HepG2 (cell line): ENCODE results near the gene HCK. TPM values are rescaled to one million over a fixed set of nuclear protein-coding genes. Genes with fewer than 3 reads are reported as not detected.

Experiments
- CBX2 ChIP-seq, 2 experiments: fragments of 200-600 bp in 1 of 2; sonication (generic); formaldehyde crosslinking in 1 of 2; IDR thresholded peaks; 2 replicates each; pipeline versions ENCODE4 v1.7.0 to v1.8.1; 2018 to 2022; ENCODE audit warnings: low read depth in 2 of 2, low read length in 1 of 2, mild to moderate bottlenecking in 1 of 2, missing genetic modification reagents in 1 of 2
- NR1H2 ChIP-seq: sonication (generic); formaldehyde crosslinking; IDR thresholded peaks from 2 replicates; pipeline ENCODE4 v1.8.1; 2022; ENCODE audit warnings: low read depth, missing genetic modification reagents, borderline replicate concordance
- SRF ChIP-seq: IDR thresholded peaks from 2 replicates; pipeline ENCODE4 v1.6.1; 2011; ENCODE audit warnings: mild to moderate bottlenecking, low read depth, low read length, moderate library complexity
- SRY ChIP-seq: sonication (generic); formaldehyde crosslinking; IDR thresholded peaks from 2 replicates; pipeline ENCODE4 v1.8.0; 2022; ENCODE audit warnings: mild to moderate bottlenecking, missing genetic modification reagents
- ZKSCAN1 ChIP-seq: fragments of 150-350 bp; IDR thresholded peaks from 2 replicates; pipeline ENCODE4 v1.6.1; 2014; ENCODE audit warnings: low read length
- ZNF484 ChIP-seq: sonication (generic); formaldehyde crosslinking; IDR thresholded peaks from 2 replicates; pipeline ENCODE4 v1.5.1; 2020; ENCODE audit warnings: mild to moderate bottlenecking, low read depth, missing genetic modification reagents, borderline replicate concordance
- ZNF614 ChIP-seq: IDR thresholded peaks from 2 replicates; pipeline ENCODE4 v1.6.1; 2018; ENCODE audit warnings: missing biosample characterization, missing genetic modification reagents, inconsistent platforms, borderline replicate concordance
- ZNF660 ChIP-seq: sonication (generic); formaldehyde crosslinking; IDR thresholded peaks from 2 replicates; pipeline ENCODE4 v1.5.1; 2020; ENCODE audit warnings: mild to moderate bottlenecking, low read depth, missing genetic modification reagents, borderline replicate concordance
- ZNF678 ChIP-seq: sonication (generic); formaldehyde crosslinking; IDR thresholded peaks from 2 replicates; pipeline ENCODE4 v1.4.0; 2020; ENCODE audit warnings: mild to moderate bottlenecking, missing genetic modification reagents
- ZNF749 ChIP-seq: sonication (generic); formaldehyde crosslinking; IDR thresholded peaks from 2 replicates; pipeline ENCODE4 v1.8.0; 2022; ENCODE audit warnings: mild to moderate bottlenecking, missing genetic modification reagents, moderate library complexity, borderline replicate concordance
- ZNF839 ChIP-seq: sonication (generic); formaldehyde crosslinking; IDR thresholded peaks from 2 replicates; pipeline ENCODE4 v1.4.0; 2020; ENCODE audit warnings: missing genetic modification reagents, mild to moderate bottlenecking, borderline replicate concordance
- ZSCAN12 ChIP-seq: sonication (generic); formaldehyde crosslinking; IDR thresholded peaks from 2 replicates; pipeline ENCODE4 v1.9.0; 2021; ENCODE audit warnings: mild to moderate bottlenecking, missing genetic modification reagents
- ZSCAN29 ChIP-seq: sonication (generic); formaldehyde crosslinking; conservative IDR thresholded peaks from 2 replicates; pipeline ENCODE4 v1.4.0; 2020; ENCODE audit warnings: mild to moderate bottlenecking, missing genetic modification reagents
- polyA plus RNA-seq, 8 experiments: library from polyadenylated mRNA; depleted of rRNA in 3 of 8; stranded (reverse) in 7 of 8; unstranded in 1 of 8; fragments of >200 nt; fragmentation: Illumina TruSeq in 4 of 8; extraction: Trizol in 4 of 8; gene quantifications; 2 replicates each; pipeline versions ENCODE4 v1.2.1 to v1.2.3, GENCODE V29; 2011 to 2016; ENCODE audit warnings: low read depth in 4 of 8, missing spikeins in 1 of 8, mixed read lengths in 1 of 8; ENCODE audit not compliant: insufficient read depth in 1 of 8
- total RNA-seq, 5 experiments: library from RNA; depleted of rRNA; stranded (reverse); fragments of >200 nt; fragmentation: Illumina TruSeq; extraction: Trizol; gene quantifications; 2 replicates each; pipeline ENCODE4 v1.2.3, GENCODE V29; 2016; ENCODE audit warnings: low read depth in 1 of 5
- TF ChIP-seq, protein P1 (sequence below): sonication (generic); formaldehyde crosslinking; IDR thresholded peaks from 2 replicates; pipeline ENCODE4 v1.4.0; 2020; ENCODE audit warnings: missing genetic modification reagents, low read depth, mild to moderate bottlenecking, borderline replicate concordance
- TF ChIP-seq, protein P2 (sequence below): sonication (generic); formaldehyde crosslinking; IDR thresholded peaks from 2 replicates; pipeline ENCODE4 v1.4.0; 2020; ENCODE audit warnings: missing genetic modification reagents
- TF ChIP-seq, protein P3 (sequence below): sonication (generic); formaldehyde crosslinking; IDR thresholded peaks from 2 replicates; pipeline ENCODE4 v1.9.0; 2022; ENCODE audit warnings: missing genetic modification reagents, mild to moderate bottlenecking, borderline replicate concordance
- TF ChIP-seq, protein P4 (sequence below): sonication (generic); formaldehyde crosslinking; IDR thresholded peaks from 2 replicates; pipeline ENCODE4 v1.5.0; 2020; ENCODE audit warnings: missing genetic modification reagents
- TF ChIP-seq, protein P5 (sequence below): sonication (generic); formaldehyde crosslinking; IDR thresholded peaks from 2 replicates; pipeline ENCODE4 v1.8.1; 2023; ENCODE audit warnings: mild to moderate bottlenecking, missing genetic modification reagents

Gene HCK
- total and polyA plus RNA-seq, 2 of the 13 experiments (the other 11 are each of a cell fraction or from before 2014, with no cell fraction given), result 0.04 TPM; not detected in 1

DNA sequence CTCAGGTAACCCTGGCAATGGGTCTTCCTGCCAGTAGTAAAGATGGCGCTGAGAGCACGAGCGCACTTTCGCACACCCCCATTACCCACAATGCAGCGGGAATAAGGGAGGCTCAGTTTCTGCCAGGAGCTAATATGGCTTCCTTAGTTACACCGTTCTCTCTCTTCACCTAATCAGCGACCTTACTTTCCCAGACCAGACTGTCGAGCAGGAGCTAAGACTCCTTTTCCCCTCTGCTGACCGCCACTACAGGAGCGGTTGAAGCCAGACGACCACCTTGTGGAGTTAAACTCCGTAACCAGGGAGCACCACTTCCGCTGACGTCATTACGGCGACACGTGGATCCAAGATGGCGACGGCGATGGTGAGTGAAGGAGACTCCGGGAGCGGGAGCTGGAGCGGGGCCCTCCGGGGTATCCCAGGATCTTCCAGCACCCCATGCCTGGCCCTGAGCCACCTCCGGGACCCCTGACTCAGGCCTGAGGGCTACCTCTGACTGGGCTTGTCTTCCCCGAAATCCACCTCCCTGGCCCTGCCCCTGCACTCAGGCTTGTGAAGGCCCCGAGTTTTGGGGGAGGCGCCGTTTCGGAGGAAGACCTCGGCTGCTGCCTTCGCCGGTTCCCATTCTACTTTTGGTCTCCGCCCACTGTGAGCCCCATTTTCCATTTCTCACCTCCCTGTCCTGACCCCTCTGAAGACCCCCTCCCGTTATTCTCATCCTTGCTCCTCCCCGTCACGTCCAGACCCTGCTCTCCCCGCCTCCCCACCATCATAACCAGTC, 57.5 kb downstream of the HCK start, which contains the start of gene TM9SF4 (continued):
- TF ChIP-seq, protein P1, sequence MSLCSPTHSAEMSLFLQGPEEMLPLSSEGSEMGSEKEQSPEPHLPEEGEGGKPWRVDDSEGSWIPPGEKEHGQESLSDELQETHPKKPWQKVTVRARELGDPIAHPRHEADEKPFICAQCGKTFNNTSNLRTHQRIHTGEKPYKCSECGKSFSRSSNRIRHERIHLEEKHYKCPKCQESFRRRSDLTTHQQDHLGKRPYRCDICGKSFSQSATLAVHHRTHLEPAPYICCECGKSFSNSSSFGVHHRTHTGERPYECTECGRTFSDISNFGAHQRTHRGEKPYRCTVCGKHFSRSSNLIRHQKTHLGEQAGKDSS (CRISPR knock-in tag), result peak; percentile 98
- peak; percentile 62; the same call in 1 of the 2 replicates for TF ChIP-seq ZNF749 (CRISPR knock-in tag)
- TF ChIP-seq ZSCAN12 (CRISPR knock-in tag), result 0 out of 2 replicates have a peak, but pooled peaks have one; percentile 52
- TF ChIP-seq, protein P2, sequence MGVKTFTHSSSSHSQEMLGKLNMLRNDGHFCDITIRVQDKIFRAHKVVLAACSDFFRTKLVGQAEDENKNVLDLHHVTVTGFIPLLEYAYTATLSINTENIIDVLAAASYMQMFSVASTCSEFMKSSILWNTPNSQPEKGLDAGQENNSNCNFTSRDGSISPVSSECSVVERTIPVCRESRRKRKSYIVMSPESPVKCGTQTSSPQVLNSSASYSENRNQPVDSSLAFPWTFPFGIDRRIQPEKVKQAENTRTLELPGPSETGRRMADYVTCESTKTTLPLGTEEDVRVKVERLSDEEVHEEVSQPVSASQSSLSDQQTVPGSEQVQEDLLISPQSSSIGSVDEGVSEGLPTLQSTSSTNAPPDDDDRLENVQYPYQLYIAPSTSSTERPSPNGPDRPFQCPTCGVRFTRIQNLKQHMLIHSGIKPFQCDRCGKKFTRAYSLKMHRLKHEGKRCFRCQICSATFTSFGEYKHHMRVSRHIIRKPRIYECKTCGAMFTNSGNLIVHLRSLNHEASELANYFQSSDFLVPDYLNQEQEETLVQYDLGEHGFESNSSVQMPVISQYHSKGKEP (CRISPR knock-in tag), result 0 out of 2 replicates have a peak, but pooled peaks have one; percentile 12
- TF ChIP-seq, protein P3, sequence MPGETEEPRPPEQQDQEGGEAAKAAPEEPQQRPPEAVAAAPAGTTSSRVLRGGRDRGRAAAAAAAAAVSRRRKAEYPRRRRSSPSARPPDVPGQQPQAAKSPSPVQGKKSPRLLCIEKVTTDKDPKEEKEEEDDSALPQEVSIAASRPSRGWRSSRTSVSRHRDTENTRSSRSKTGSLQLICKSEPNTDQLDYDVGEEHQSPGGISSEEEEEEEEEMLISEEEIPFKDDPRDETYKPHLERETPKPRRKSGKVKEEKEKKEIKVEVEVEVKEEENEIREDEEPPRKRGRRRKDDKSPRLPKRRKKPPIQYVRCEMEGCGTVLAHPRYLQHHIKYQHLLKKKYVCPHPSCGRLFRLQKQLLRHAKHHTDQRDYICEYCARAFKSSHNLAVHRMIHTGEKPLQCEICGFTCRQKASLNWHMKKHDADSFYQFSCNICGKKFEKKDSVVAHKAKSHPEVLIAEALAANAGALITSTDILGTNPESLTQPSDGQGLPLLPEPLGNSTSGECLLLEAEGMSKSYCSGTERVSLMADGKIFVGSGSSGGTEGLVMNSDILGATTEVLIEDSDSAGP (CRISPR knock-in tag), result peak; percentile 96
- TF ChIP-seq ZNF484 (CRISPR knock-in tag), result no peak
- TF ChIP-seq ZNF678 (CRISPR knock-in tag), result peak; percentile 93
- no peak for TF ChIP-seq CBX2 (IDR thresholded peaks at IDR 0.05; ENCODE audit: low read depth, low read length)
- no peak; the same call in 1 of the 2 replicates for TF ChIP-seq CBX2 (CRISPR knock-in tag; IDR thresholded peaks at IDR 0.05; ENCODE audit: low read depth)
- TF ChIP-seq, protein P4, sequence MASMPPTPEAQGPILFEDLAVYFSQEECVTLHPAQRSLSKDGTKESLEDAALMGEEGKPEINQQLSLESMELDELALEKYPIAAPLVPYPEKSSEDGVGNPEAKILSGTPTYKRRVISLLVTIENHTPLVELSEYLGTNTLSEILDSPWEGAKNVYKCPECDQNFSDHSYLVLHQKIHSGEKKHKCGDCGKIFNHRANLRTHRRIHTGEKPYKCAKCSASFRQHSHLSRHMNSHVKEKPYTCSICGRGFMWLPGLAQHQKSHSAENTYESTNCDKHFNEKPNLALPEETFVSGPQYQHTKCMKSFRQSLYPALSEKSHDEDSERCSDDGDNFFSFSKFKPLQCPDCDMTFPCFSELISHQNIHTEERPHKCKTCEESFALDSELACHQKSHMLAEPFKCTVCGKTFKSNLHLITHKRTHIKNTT (CRISPR knock-in tag), result 0 out of 2 replicates have a peak, but pooled peaks have one; percentile 89
- 0 out of 2 replicates have a peak, but pooled peaks have one; percentile 61 for TF ChIP-seq ZKSCAN1
- no peak for TF ChIP-seq ZNF614 (CRISPR knock-in tag)
- peak; percentile 85; the same call in 1 of the 2 replicates for TF ChIP-seq ZSCAN29 (CRISPR knock-in tag)
- peak; percentile 99 for TF ChIP-seq ZNF839 (CRISPR knock-in tag)
- peak; percentile 58; the same call in 1 of the 2 replicates for TF ChIP-seq NR1H2 (CRISPR knock-in tag)
- TF ChIP-seq ZNF660, result peak; percentile 46; the same call in 1 of the 2 replicates
- peak; percentile 96 for TF ChIP-seq SRY (CRISPR knock-in tag)
- TF ChIP-seq SRF, result no peak
- TF ChIP-seq, protein P5, sequence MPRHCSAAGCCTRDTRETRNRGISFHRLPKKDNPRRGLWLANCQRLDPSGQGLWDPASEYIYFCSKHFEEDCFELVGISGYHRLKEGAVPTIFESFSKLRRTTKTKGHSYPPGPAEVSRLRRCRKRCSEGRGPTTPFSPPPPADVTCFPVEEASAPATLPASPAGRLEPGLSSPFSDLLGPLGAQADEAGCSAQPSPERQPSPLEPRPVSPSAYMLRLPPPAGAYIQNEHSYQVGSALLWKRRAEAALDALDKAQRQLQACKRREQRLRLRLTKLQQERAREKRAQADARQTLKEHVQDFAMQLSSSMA, result peak; percentile 65
